ENCODE measurements around the gene PLEKHA3. TPM values are rescaled to one million over a fixed set of nuclear protein-coding genes. Genes with fewer than 3 reads are reported as not detected.

PLEKHA3 gene
- total and polyA plus RNA-seq, 2 donors (not counting 1 experiment from before 2014, with no cell fraction given), result 5.9 to 34.6 TPM

GRCh38 chr2:178450524-178450773 is 29.8 kb upstream of the PLEKHA3 start:
- Histone ChIP-seq H3K4me3 (replicated peaks in 1 of 4; ENCODE audit: control extremely low read depth in 1 of 4, insufficient read depth in 1 of 4, low read depth in 3 of 4, low read length in 4 of 4) (peak overlapping the region; percentile 64 to 85 (median 84)), H3K79me2 (ENCODE audit: control insufficient read depth, insufficient read depth, low read length) (peaks cover 17% of the 10 kb centered on the region), H3K36me3 (ENCODE audit: control insufficient read depth, insufficient read depth, low read length) (peaks cover 5% of the 10 kb centered on the region), H3K9ac (ENCODE audit: insufficient read depth, low read length) (peak overlapping the region; percentile 96), H4K20me1 (ENCODE audit: control insufficient read depth, extremely low read depth, insufficient read depth, low read length) (no peaks in the 10 kb centered on the region), H2AFZ (ENCODE audit: low read length) (peak overlapping the region; percentile 7), H3K27ac (ENCODE audit: insufficient read depth, low read length) (peak overlapping the region; percentile 97), H3K9me3 (ENCODE audit: control insufficient read depth, insufficient read depth, low read depth, low read length) (no peaks in the 10 kb centered on the region), H3K4me2 (ENCODE audit: extremely low read depth, insufficient read depth, low read length) (peak overlapping the region; percentile 93), H3K27me3 (ENCODE audit: control insufficient read depth, insufficient read depth, low read length) (no peaks in the 10 kb centered on the region), H3K4me1 (ENCODE audit: control insufficient read depth, extremely low read depth, insufficient read depth, low read length) (no peaks in the 10 kb centered on the region)
- TF ChIP-seq EZH2 (IDR thresholded peaks at IDR 0.05; ENCODE audit: low read length, missing control alignments) (no peak), CTCF (conservative IDR thresholded peaks at IDR 0.05 in 1 of 2, IDR thresholded peaks at IDR 0.05 in 1 of 2; ENCODE audit: low read depth in 1 of 2, low read length in 2 of 2) (no peak)
- no peak for DNase-seq (ENCODE audit: low read depth in 2 of 2)

GRCh38 chr2:178450774-178451525 is 29.3 kb upstream of the PLEKHA3 start, which contains the start of the genes PJVK and PRKRA:
TSS of gene PJVK (plus strand) at chr2:178451378. CDS start at chr2:178453410, 2,032 bp downstream.
TSS of gene PRKRA (minus strand) at chr2:178451175. CDS start at chr2:178451030, 145 bp downstream.
- H3K9me3 ChIP-seq (ENCODE audit: control insufficient read depth, insufficient read depth, low read depth, low read length), result no peaks in the 10 kb centered on the region

GRCh38 chr2:178452334-178452733 is 27.9 kb upstream of the PLEKHA3 start:
- Histone ChIP-seq H3K9me3 (ENCODE audit: control insufficient read depth, insufficient read depth, low read depth, low read length) (no peaks in the 10 kb centered on the region), H3K79me2 (ENCODE audit: control insufficient read depth, insufficient read depth, low read length) (peaks cover 17% of the 10 kb centered on the region), H4K20me1 (ENCODE audit: control insufficient read depth, extremely low read depth, insufficient read depth, low read length) (no peaks in the 10 kb centered on the region), H2AFZ (ENCODE audit: low read length) (no peak overlapping the region), H3K27me3 (ENCODE audit: control insufficient read depth, insufficient read depth, low read length) (no peaks in the 10 kb centered on the region), H3K4me2 (ENCODE audit: extremely low read depth, insufficient read depth, low read length) (no peak overlapping the region), H3K27ac (ENCODE audit: insufficient read depth, low read length) (no peak overlapping the region), H3K4me3 (replicated peaks in 1 of 4; ENCODE audit: control extremely low read depth in 1 of 4, insufficient read depth in 1 of 4, low read depth in 3 of 4, low read length in 4 of 4) (no peak overlapping the region), H3K36me3 (ENCODE audit: control insufficient read depth, insufficient read depth, low read length) (peaks cover 3% of the 10 kb centered on the region), H3K9ac (ENCODE audit: insufficient read depth, low read length) (no peak overlapping the region), H3K4me1 (ENCODE audit: control insufficient read depth, extremely low read depth, insufficient read depth, low read length) (no peaks in the 10 kb centered on the region)
- DNase-seq (ENCODE audit: low read depth in 2 of 2), result no peak
- no peak for TF ChIP-seq CTCF (conservative IDR thresholded peaks at IDR 0.05 in 1 of 2, IDR thresholded peaks at IDR 0.05 in 1 of 2; ENCODE audit: low read depth in 1 of 2, low read length in 2 of 2)
- no peak for TF ChIP-seq EZH2 (IDR thresholded peaks at IDR 0.05; ENCODE audit: low read length, missing control alignments)

More at GRCh38 chr2:178450774-178451525, 29.3 kb upstream of the PLEKHA3 start, which contains the start of the genes PJVK and PRKRA:
- peak within 1 kb of the TSS; percentile 93 for H3K4me2 ChIP-seq (ENCODE audit: extremely low read depth, insufficient read depth, low read length)
- H2AFZ ChIP-seq (ENCODE audit: low read length), result peak within 1 kb of the TSS; percentile 93
- peak within 1 kb of the TSS; percentile 96 for H3K9ac ChIP-seq (ENCODE audit: insufficient read depth, low read length)
- no peaks in the 10 kb centered on the region for H3K27me3 ChIP-seq (ENCODE audit: control insufficient read depth, insufficient read depth, low read length)
- TF ChIP-seq CTCF (conservative IDR thresholded peaks at IDR 0.05 in 1 of 2, IDR thresholded peaks at IDR 0.05 in 1 of 2; ENCODE audit: low read depth in 1 of 2, low read length in 2 of 2) (no peak), EZH2 (IDR thresholded peaks at IDR 0.05; ENCODE audit: low read length, missing control alignments) (no peak)
- DNase-seq (ENCODE audit: low read depth in 2 of 2), result peak; percentile 96 to 98
- peak within 1 kb of the TSS; percentile 97 for H3K27ac ChIP-seq (ENCODE audit: insufficient read depth, low read length)
- H3K79me2 ChIP-seq (ENCODE audit: control insufficient read depth, insufficient read depth, low read length), result peaks cover 17% of the 10 kb centered on the region
- no peaks in the 10 kb centered on the region for H3K4me1 ChIP-seq (ENCODE audit: control insufficient read depth, extremely low read depth, insufficient read depth, low read length)
- H3K36me3 ChIP-seq (ENCODE audit: control insufficient read depth, insufficient read depth, low read length), result peaks cover 3% of the 10 kb centered on the region
- H4K20me1 ChIP-seq (ENCODE audit: control insufficient read depth, extremely low read depth, insufficient read depth, low read length), result no peaks in the 10 kb centered on the region
- H3K4me3 ChIP-seq (replicated peaks in 1 of 4; ENCODE audit: control extremely low read depth in 1 of 4, insufficient read depth in 1 of 4, low read depth in 3 of 4, low read length in 4 of 4), result peak within 1 kb of the TSS; percentile 64 to 85 (median 84)
